GM18951 (cell line): ENCODE data around the gene KIF14.
"Not testable (repeated sequence)": the region's sequence is repeated elsewhere in the genome, so short reads cannot be mapped to it uniquely, and the experiment has no call there.

Experiments used
- POLR2A ChIP-seq: IDR thresholded peaks from 4 replicates; pipeline ENCODE4 v1.6.1; 2011; ENCODE audit warnings: mild to moderate bottlenecking; ENCODE audit not compliant: insufficient read length, insufficient read depth; ENCODE audit errors: extremely low read depth
- in situ Hi-C: fragments of 300-500 bp; cut with MboI; formaldehyde crosslinking; loops from one replicate; pipeline ENCODE4 v1.12.0; 2022; ENCODE audit warnings: low sequenced_read_pairs, mixed read lengths, inconsistent platforms; ENCODE audit not compliant: unreplicated experiment

Gene KIF14

GRCh38 chr1:200626853-200627534 is 6.4 kb upstream of the KIF14 start:
- in situ Hi-C loops, result loop anchor here (25.0 kb wide), 1 partner anchor 185 kb away; no protein-coding TSS in a partner anchor

DNA sequence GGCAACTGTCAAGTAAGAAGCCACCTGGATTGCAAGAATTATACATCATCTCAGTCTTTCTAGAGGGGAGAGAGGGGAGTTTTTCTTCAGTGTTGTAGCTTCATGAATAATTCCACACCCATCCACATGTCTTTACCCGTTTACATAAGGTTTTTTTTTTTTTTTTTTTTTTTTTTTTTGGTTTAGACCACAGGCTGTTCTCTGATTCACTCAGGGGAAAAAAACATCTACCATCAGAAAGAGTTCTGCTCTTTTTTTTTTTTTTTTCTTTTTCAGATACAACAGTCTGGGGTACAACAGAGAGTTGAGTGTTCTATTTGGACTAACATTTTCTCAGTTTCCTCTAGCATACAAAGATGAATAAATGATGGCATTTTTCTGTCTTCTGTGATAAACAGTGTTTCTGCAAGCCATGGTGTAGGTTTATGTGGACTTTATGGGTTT is 4.9 kb upstream of the KIF14 start:
- no peak for TF ChIP-seq POLR2A
- in situ Hi-C loops, result loop anchor here (25.0 kb wide), 1 partner anchor 187 kb away; no protein-coding TSS in a partner anchor

More at GRCh38 chr1:200626853-200627534, 6.4 kb upstream of the KIF14 start:
- no peak for TF ChIP-seq POLR2A

DNA sequence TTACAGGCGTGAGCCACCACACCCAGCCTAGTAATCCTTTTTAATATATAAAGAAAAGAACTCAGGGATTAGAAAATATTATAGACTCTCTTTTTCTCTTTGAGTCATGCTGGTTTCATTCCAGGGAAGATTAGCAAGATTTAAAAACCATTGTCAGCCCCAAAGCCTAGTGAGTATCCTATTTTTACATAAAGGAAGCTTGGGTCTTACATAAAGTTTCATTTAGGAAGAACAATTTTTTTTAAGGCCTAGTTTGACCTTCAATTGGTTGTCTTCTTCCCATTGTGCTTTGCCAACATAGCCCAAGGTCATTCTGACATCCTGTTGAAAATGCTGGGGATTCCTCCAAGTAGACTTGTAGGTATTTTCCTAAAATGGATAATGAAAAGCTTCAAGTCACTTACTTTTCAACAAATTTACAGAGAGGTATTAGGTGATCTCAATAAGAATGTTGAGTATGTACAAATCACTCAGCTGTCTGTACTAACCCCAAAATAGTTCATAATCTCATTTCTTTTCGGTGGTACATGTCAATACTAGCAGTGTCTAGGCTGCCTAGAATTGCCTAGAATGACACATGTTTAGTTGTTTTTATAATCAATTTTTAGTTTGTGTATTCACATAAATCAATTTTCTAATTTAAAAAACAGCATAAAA is 4.3 kb upstream of the KIF14 start:
- no peak for TF ChIP-seq POLR2A
- in situ Hi-C loops, result loop anchor here (25.0 kb wide), 1 partner anchor 187 kb away; no protein-coding TSS in a partner anchor

- TF ChIP-seq POLR2A, result no peak
- in situ Hi-C loops, result no loop called here
Measured at GRCh38 chr1:200619894-200620272, 668 bp downstream of the KIF14 start.

GRCh38 chr1:200610846-200611245 is 9.7 kb downstream of the KIF14 start:
- no peak for TF ChIP-seq POLR2A
- in situ Hi-C loops, result no loop called here

- in situ Hi-C loops, result no loop called here
- no peak for TF ChIP-seq POLR2A
Measured at GRCh38 chr1:200602632-200603031, 17.9 kb downstream of the KIF14 start.

GRCh38 chr1:200590001-200590400 is 30.6 kb downstream of the KIF14 start:
- TF ChIP-seq POLR2A, result no peak
- in situ Hi-C loops, result no loop called here

GRCh38 chr1:200588698-200589097 is 31.9 kb downstream of the KIF14 start:
- in situ Hi-C loops, result no loop called here

GRCh38 chr1:200564319-200564718 is 56.2 kb downstream of the KIF14 start:
- TF ChIP-seq POLR2A, result no peak
- in situ Hi-C loops, result no loop called here

More at GRCh38 chr1:200588698-200589097, 31.9 kb downstream of the KIF14 start:
- no peak for TF ChIP-seq POLR2A

GRCh38 chr1:200561856-200562214 is 58.7 kb downstream of the KIF14 start:
- no peak for TF ChIP-seq POLR2A
- in situ Hi-C loops, result no loop called here

- in situ Hi-C loops, result no loop called here
- TF ChIP-seq POLR2A, result no peak
Measured at GRCh38 chr1:200558866-200559459, 61.6 kb downstream of the KIF14 start.

DNA sequence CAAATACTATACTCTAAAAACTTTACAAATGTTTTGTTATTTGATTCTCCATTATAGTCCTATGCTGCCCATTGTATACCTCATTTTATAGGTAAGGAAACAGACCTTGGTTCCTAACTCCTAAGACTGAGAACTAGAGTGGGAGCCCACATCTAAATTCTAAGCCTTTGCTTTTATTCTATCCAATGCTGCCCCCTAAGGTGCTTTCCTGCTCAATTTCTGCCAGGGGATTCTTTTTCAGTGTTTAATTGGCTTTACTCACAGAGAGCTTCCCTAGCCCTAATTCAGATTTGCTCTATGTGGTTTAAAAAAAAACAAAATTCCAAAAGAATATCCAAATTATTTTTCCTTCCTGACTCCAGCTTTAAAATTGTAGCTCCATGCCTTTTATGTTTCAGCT is 64.5 kb downstream of the KIF14 start:
- in situ Hi-C loops, result no loop called here
- TF ChIP-seq POLR2A, result no peak

- in situ Hi-C loops, result not testable (repeated sequence)
Measured at GRCh38 chr1:200552737-200553136, 67.8 kb downstream of the KIF14 start.

GRCh38 chr1:200550367-200550766 is 70.2 kb downstream of the KIF14 start:
- no peak for TF ChIP-seq POLR2A
- in situ Hi-C loops, result no loop called here

GRCh38 chr1:200547386-200547785 is 73.2 kb downstream of the KIF14 start:
- in situ Hi-C loops, result no loop called here
- TF ChIP-seq POLR2A, result no peak
